NOMO-1 treated with dmso at 0.1 percent for 144 hours (cell line): Measurements from ENCODE around the gene SMNDC1.

Source experiments
- DNase-seq: peaks from one replicate; lab custom pipeline; 2025; ENCODE audit not compliant: unreplicated experiment; lab: John Stamatoyannopoulos, UW

SMNDC1 gene

DNA sequence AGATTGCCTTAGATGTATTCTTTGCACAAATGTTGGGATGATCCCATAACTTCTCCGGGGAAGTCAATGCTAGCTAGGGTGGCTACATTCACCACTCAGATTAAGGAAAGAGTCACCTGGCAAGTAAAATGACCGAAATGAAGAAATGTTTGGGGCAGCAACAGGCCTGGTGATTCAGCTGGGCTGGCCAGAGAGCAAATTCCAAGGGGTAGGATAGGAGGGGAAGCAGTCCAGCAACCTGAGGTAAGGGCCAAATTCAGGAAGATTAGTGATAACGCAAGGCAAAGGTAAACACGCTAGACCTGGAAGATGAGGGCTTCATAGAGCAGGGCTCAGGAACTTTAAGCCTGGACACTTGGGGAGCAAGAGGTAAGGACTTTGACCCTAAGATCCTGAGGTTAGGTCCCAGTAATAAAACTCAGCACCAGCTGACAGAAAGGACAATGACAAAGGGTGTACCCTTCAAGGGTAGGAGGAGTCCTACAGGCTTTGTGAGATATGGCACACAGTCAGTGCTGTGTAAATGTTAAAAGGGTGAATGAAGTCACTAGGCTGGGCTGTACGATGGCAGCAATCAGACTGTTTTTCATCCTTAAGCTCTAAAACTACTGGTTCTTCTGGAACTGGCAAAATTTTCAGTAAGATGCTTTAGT, 22.7 kb upstream of the SMNDC1 start:
- DNase-seq, result no peak

GRCh38 chr10:110326351-110327032, 21.8 kb upstream of the SMNDC1 start:
- DNase-seq, result no peak

DNA sequence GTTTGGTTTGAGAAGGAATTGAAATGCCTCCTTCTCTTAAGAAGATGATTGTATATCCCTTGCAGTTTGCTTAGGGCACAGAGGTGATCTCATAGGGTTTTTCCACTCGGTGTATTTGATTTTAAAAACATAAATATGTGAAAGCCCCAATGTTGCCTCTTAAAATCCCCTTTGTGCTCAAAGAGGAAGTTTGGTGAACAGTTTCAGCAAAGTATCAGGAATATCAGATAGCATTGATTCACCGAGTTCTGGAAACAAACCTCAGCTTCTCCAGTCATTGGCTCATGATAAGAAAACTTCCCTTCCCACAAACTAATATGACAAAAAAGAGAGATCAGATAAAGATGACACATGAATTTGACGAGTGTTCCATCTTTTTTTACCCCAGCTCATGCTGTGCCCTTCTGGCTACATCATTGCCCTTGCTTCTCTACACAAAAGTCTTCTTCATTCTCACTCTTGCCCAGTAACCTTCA, 20.1 kb upstream of the SMNDC1 start:
- no peak for DNase-seq

DNA sequence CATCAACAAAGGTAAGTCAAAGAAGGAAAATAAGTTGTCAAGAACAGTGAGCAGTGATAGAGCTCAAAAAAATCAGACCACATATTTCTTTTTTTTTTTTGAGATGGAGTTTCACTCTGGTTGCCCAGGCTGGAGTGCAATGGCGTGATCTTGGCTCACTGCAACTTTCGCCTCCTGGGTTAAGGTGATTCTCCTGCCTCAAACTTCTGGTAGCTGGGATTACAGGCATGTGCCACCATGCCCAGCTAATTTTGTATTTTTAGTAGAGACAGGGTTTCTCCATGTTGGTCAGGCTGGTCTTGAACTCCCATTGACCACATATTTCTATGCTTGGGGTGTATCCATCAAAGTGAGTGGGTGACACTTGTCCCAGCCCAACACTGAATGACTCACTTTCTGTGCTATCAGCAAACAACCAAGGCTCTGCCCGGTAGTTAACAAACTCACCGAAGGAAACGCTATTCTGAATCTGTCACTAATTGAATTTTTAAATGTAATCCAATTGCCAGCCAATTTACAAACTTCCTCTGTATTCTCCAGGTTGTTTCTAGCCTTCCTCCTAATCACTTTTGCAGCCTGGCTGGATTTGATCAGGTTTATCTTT, 19.6 kb upstream of the SMNDC1 start:
- no peak for DNase-seq

GRCh38 chr10:110323503-110323902, 18.8 kb upstream of the SMNDC1 start:
- no peak for DNase-seq

- no peak for DNase-seq
Observed at GRCh38 chr10:110321869-110322620, 17.3 kb upstream of the SMNDC1 start.

DNA sequence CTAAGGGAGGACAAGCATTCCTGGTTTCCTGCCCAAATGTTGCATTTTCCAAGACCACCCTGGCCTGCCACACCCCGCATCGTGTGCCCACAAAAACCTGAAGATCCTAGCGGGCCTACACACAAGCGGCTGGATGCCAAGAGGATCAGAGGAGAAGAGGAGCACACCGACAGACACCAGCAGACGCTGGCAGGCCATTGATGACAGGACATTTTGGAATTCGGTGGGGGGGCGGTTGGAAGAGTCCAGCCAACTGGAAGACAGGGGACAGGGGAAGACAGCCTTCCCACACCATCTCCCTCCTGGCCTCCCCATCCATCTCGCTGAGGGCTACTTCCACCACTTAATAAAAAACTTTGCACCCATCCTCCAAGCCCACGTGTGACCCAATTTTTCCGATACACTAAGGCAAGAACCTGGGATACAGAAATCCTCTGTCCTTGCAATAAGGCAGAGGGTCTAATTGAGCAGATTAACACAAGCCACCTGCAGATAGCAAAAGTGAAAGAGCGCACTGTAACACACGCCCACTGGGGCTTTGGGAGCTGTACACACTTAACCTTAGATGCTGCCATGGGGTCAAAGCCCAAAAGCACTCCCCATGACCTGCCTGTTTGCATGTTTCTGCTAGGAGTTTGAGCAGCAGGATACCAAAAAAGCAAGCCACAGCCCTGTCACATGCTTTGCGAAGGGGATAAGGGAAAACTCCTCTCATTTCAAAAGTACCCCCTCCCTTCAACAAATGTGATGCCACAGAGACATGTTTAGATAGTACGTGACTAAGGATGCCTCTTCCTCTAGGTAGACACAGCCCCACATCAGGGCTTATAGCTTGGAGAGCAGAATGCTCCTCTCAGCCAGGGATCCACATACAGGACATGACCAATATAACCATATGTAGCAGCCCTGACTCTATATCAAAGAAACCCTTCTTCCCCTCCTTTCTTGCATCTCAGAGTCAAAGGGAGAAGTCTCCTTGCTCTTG, 13.4 kb upstream of the SMNDC1 start:
- DNase-seq, result no peak

DNA sequence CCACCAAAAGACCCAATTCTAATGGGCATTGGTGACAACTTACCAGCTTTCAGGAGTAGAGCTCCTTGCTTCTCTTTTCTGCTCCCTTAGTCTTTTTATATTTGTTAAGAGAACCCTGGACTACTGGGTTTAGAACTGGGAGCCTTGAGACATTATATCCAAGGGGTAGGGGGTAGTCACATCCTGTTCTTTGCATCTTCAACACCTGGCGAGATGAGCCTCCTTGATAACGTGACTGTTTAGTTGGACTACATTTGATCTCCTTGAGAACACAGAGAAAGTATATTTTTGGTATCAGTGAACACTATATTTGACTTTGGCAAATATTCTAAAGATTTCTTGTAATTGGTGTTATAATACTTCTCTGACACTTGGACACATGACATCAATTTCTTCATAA, 9.0 kb upstream of the SMNDC1 start:
- DNase-seq, result no peak

- no peak for DNase-seq
Observed at GRCh38 chr10:110312206-110312605, 7.5 kb upstream of the SMNDC1 start.

DNA sequence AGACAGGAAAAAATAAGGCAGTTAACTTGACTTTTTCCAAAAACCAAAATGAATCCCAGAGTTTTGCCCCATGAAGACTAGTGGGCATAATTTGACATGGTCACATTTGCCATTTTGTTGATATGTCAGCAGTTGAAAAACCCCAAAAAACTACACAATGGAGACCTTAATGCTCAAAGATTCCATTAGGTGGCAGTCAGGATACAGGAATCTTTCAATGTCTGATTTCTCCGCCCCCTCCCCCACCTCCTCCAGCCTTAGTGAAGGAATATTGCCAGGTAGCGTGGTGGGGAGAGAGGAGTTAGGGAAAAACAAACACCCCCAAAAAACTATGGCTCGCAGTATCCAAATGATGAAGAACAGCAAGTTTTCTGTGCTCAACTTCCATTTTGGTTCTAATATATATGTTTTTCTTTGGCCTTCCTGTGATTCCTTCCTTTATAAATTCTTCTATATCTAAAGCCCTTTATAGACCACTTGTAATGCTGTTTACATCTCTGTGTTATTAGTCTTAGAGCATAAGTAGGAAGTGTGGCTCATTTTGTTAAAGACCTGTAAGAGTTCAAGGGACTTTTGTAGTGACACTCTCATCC, 6.7 kb upstream of the SMNDC1 start:
- DNase-seq, result no peak

DNA sequence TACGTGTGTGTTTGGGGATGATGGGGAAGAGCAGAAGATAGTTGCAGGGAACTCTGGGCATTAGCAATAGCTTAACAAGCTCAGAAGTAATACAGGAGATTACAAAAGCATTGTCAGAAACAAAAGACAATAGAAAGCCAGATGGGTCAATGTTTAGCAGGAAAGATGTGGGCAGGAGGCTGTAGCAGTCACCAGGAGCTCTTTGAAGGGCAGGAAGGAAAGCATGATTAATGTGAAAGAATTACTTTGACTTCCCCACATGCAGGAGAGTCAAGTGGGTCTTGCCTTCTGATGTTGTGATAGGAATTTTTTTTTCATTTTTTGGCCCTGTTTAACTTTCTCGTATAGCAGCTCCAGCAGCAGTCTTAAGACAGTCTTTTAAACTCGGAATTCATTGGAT, 6.0 kb upstream of the SMNDC1 start:
- DNase-seq, result no peak

- DNase-seq, result no peak
Observed at GRCh38 chr10:110307805-110308204, 3.1 kb upstream of the SMNDC1 start.

- no peak for DNase-seq
Observed at GRCh38 chr10:110306452-110306768, 1.7 kb upstream of the SMNDC1 start.

DNA sequence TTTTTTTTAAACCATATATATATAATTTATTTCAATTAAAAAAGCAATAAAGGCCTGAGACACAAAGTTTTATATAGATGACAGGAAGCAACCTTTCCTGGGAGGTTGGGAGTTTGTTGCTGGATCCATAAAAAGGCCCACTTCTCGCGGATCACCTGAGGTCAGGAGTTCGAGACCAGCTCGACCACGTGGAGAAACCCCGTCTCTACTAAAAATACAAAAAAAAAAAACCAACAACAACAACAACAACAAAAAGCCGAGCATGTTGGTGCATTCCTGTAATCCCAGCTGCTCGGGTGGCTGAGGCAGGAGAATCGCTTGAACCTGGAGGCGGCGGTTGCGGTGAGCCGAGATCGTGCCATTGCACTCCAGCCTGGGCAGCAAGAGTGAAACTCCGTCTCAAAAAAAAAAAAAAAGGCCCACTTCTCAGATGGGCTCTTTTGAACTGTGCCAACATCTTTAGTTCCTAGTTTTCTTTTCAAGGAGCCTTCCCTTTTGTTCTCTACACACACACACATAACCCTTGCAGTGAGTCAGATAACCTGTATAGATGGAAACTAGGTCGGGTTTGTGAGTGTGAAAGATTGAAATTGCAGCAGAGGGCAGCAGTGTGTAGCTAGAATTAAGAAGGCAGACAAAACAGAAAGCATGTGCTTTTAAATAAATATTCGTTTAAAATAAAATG, 1.2 kb upstream of the SMNDC1 start:
- peak; percentile 86 for DNase-seq

- DNase-seq, result no peak
Observed at GRCh38 chr10:110304394-110304779, 333 bp downstream of the SMNDC1 start.

- no peak for DNase-seq
Observed at GRCh38 chr10:110303681-110304080, 1.0 kb downstream of the SMNDC1 start.

- DNase-seq, result no peak
Observed at GRCh38 chr10:110300486-110300986, 4.2 kb downstream of the SMNDC1 start.

GRCh38 chr10:110296966-110297365, 7.8 kb downstream of the SMNDC1 start:
- DNase-seq, result no peak

GRCh38 chr10:110286841-110287240, 17.9 kb downstream of the SMNDC1 start:
- no peak for DNase-seq
